ENCODE results near the gene ST8SIA1. TPM values are rescaled to one million over a fixed set of nuclear protein-coding genes. Genes with fewer than 3 reads are reported as not detected.

Gene ST8SIA1
- total RNA-seq, 1 experiment from 2014 or later, result not detected

GRCh38 chr12:22268973-22269372 lies 65.5 kb downstream of the ST8SIA1 start:
- RAD21 ChIA-PET (ENCODE audit: low non-redundant PET in 1 of 2, low total read pairs in 2 of 2, uncharacterized antibody in 2 of 2, unreplicated experiment in 2 of 2), result no interaction called here
- Histone ChIP-seq H4K20me1 (ENCODE audit: insufficient read depth) (no peaks in the 10 kb centered on the region), H3K4me1 (ENCODE audit: control insufficient read depth in 1 of 2, insufficient read depth in 2 of 2, low read length in 2 of 2) (no peaks in the 10 kb centered on the region), H3K9me2 (ENCODE audit: insufficient read depth) (no peaks in the 10 kb centered on the region), H3K9ac (ENCODE audit: low read length) (no peak overlapping the region), H3K4me2 (ENCODE audit: low read length) (no peak overlapping the region), H3K27ac (ENCODE audit: low read depth, low read length) (no peak overlapping the region), H3K27me3 (ENCODE audit: insufficient read depth, low read length) (no peaks in the 10 kb centered on the region), H3K4me3 (replicated peaks in 1 of 2; ENCODE audit: low read depth in 1 of 2, low read length in 2 of 2) (no peak overlapping the region), H3K36me3 (ENCODE audit: control insufficient read depth in 1 of 2, insufficient read depth in 2 of 2, low read length in 2 of 2) (no peaks in the 10 kb centered on the region), H2AFZ (ENCODE audit: low read depth, low read length, poor library complexity, severe bottlenecking) (no peak overlapping the region), H3K79me2 (ENCODE audit: insufficient read depth, low read length) (no peaks in the 10 kb centered on the region), H3K9me3 (ENCODE audit: control insufficient read depth in 1 of 2, insufficient read depth in 1 of 2, low read depth in 1 of 2, low read length in 2 of 2) (no peaks in the 10 kb centered on the region)
- POLR2A ChIA-PET, result no interaction called here
- TF ChIP-seq TCF7L2 (IDR thresholded peaks at IDR 0.05; ENCODE audit: borderline replicate concordance, extremely low read depth, insufficient read depth, insufficient read length), result no peak
- TF ChIP-seq, protein P1, sequence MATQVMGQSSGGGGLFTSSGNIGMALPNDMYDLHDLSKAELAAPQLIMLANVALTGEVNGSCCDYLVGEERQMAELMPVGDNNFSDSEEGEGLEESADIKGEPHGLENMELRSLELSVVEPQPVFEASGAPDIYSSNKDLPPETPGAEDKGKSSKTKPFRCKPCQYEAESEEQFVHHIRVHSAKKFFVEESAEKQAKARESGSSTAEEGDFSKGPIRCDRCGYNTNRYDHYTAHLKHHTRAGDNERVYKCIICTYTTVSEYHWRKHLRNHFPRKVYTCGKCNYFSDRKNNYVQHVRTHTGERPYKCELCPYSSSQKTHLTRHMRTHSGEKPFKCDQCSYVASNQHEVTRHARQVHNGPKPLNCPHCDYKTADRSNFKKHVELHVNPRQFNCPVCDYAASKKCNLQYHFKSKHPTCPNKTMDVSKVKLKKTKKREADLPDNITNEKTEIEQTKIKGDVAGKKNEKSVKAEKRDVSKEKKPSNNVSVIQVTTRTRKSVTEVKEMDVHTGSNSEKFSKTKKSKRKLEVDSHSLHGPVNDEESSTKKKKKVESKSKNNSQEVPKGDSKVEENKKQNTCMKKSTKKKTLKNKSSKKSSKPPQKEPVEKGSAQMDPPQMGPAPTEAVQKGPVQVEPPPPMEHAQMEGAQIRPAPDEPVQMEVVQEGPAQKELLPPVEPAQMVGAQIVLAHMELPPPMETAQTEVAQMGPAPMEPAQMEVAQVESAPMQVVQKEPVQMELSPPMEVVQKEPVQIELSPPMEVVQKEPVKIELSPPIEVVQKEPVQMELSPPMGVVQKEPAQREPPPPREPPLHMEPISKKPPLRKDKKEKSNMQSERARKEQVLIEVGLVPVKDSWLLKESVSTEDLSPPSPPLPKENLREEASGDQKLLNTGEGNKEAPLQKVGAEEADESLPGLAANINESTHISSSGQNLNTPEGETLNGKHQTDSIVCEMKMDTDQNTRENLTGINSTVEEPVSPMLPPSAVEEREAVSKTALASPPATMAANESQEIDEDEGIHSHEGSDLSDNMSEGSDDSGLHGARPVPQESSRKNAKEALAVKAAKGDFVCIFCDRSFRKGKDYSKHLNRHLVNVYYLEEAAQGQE (IDR thresholded peaks at IDR 0.05; ENCODE audit: low read depth), result no peak
- no peak for TF ChIP-seq CBX3 (IDR thresholded peaks at IDR 0.05; ENCODE audit: low read depth)
- TF ChIP-seq, protein P2, sequence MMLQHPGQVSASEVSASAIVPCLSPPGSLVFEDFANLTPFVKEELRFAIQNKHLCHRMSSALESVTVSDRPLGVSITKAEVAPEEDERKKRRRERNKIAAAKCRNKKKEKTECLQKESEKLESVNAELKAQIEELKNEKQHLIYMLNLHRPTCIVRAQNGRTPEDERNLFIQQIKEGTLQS (IDR thresholded peaks at IDR 0.05), result no peak
- TF ChIP-seq, protein P3, sequence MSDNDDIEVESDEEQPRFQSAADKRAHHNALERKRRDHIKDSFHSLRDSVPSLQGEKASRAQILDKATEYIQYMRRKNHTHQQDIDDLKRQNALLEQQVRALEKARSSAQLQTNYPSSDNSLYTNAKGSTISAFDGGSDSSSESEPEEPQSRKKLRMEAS (IDR thresholded peaks at IDR 0.05), result no peak
- no peak for TF ChIP-seq ELF1 (IDR thresholded peaks at IDR 0.05; ENCODE audit: borderline replicate concordance, low read depth)
- no peak for TF ChIP-seq FOSL1 (IDR thresholded peaks at IDR 0.05; ENCODE audit: low read depth)
- no peak for TF ChIP-seq EZH2 (IDR thresholded peaks at IDR 0.05)
- TF ChIP-seq POLR2A (IDR thresholded peaks at IDR 0.05; ENCODE audit: borderline replicate concordance, extremely low read depth, insufficient read depth, insufficient read length), result no peak
- TF ChIP-seq ZFX (IDR thresholded peaks at IDR 0.05), result no peak
- TF ChIP-seq SRF (IDR thresholded peaks at IDR 0.05; ENCODE audit: low read depth), result no peak
- TF ChIP-seq EZH2phosphoT487 (IDR thresholded peaks at IDR 0.05; ENCODE audit: borderline replicate concordance), result no peak
- TF ChIP-seq, protein P4, sequence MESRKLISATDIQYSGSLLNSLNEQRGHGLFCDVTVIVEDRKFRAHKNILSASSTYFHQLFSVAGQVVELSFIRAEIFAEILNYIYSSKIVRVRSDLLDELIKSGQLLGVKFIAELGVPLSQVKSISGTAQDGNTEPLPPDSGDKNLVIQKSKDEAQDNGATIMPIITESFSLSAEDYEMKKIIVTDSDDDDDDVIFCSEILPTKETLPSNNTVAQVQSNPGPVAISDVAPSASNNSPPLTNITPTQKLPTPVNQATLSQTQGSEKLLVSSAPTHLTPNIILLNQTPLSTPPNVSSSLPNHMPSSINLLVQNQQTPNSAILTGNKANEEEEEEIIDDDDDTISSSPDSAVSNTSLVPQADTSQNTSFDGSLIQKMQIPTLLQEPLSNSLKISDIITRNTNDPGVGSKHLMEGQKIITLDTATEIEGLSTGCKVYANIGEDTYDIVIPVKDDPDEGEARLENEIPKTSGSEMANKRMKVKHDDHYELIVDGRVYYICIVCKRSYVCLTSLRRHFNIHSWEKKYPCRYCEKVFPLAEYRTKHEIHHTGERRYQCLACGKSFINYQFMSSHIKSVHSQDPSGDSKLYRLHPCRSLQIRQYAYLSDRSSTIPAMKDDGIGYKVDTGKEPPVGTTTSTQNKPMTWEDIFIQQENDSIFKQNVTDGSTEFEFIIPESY (IDR thresholded peaks at IDR 0.05; ENCODE audit: extremely low read depth, insufficient replicate concordance, low read length), result no peak
- TF ChIP-seq POLR2AphosphoS5 (IDR thresholded peaks at IDR 0.05; ENCODE audit: low read depth, low read length), result no peak
- no peak for TF ChIP-seq RAD21 (IDR thresholded peaks at IDR 0.05; ENCODE audit: low read depth)
- TF ChIP-seq SIN3A (IDR thresholded peaks at IDR 0.05; ENCODE audit: low read depth), result no peak
- no peak for TF ChIP-seq SP1 (IDR thresholded peaks at IDR 0.05; ENCODE audit: low read depth)
- TF ChIP-seq YY1 (IDR thresholded peaks at IDR 0.05; ENCODE audit: extremely low read depth, insufficient replicate concordance, low read depth, low read length), result no peak
- TF ChIP-seq, protein P5, sequence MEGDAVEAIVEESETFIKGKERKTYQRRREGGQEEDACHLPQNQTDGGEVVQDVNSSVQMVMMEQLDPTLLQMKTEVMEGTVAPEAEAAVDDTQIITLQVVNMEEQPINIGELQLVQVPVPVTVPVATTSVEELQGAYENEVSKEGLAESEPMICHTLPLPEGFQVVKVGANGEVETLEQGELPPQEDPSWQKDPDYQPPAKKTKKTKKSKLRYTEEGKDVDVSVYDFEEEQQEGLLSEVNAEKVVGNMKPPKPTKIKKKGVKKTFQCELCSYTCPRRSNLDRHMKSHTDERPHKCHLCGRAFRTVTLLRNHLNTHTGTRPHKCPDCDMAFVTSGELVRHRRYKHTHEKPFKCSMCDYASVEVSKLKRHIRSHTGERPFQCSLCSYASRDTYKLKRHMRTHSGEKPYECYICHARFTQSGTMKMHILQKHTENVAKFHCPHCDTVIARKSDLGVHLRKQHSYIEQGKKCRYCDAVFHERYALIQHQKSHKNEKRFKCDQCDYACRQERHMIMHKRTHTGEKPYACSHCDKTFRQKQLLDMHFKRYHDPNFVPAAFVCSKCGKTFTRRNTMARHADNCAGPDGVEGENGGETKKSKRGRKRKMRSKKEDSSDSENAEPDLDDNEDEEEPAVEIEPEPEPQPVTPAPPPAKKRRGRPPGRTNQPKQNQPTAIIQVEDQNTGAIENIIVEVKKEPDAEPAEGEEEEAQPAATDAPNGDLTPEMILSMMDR (IDR thresholded peaks at IDR 0.05 in 2 of 3, conservative IDR thresholded peaks at IDR 0.05 in 1 of 3; ENCODE audit: borderline replicate concordance in 1 of 3, insufficient read depth in 1 of 3, low read depth in 2 of 3, low read length in 2 of 3), result no peak
- CTCF ChIA-PET, result no interaction called here
- DNase-seq (ENCODE audit: low read depth, low spot score) (no peak), ATAC-seq (no peak)
- intact Hi-C loops (cut with micrococcal nuclease), result no loop called here
- no TSS peak for BruUV-seq (replicated peaks)
